CD4-positive, alpha-beta T cell treated with Interleukin-15 for 4 hours (primary cell): ENCODE results near the gene NUDT10.
"Not testable (repeated sequence)": the region's sequence is repeated elsewhere in the genome, so short reads cannot be mapped to it uniquely, and the experiment has no call there.

ENCODE experiments used
- DNase-seq: peaks from one replicate; pipeline ENCODE4 v3.0.0-alpha.2; 2020; ENCODE audit warnings: low spot score

NUDT10 gene

GRCh38 chrX:51332188-51332942 is at the start of gene NUDT10:
Gene NUDT10, plus strand, starts transcription at chrX:51332822. Its CDS starts 144 bp downstream, at chrX:51332966.
- no peak for DNase-seq

GRCh38 chrX:51292421-51292820 is 40.2 kb upstream of the NUDT10 start:
- no peak for DNase-seq

- no peak for DNase-seq
Observed at GRCh38 chrX:51296138-51296537, 36.5 kb upstream of the NUDT10 start.

GRCh38 chrX:51316271-51316670 is 16.4 kb upstream of the NUDT10 start:
- DNase-seq: no peak

- not testable (repeated sequence) for DNase-seq
Observed at GRCh38 chrX:51332943-51333785, 542 bp downstream of the NUDT10 start.

GRCh38 chrX:51334276-51334675 is 1.7 kb downstream of the NUDT10 start:
- DNase-seq: no peak

- DNase-seq: peak; percentile 28
Observed at GRCh38 chrX:51336584-51336983, 4.0 kb downstream of the NUDT10 start.

- no peak for DNase-seq
Observed at GRCh38 chrX:51361251-51361650, 28.6 kb downstream of the NUDT10 start.

- DNase-seq: no peak
Observed at GRCh38 chrX:51376672-51377071, 44.0 kb downstream of the NUDT10 start.
